HepG2 (cell line): ENCODE results near the gene TPRX1. TPM values are rescaled to one million over a fixed set of nuclear protein-coding genes. Genes with fewer than 3 reads are reported as not detected.

Source experiments
- GTF3A ChIP-seq: sonication (generic); formaldehyde crosslinking; conservative IDR thresholded peaks from 2 replicates; pipeline ENCODE4 v1.4.0; 2020; ENCODE audit warnings: mild to moderate bottlenecking, missing genetic modification reagents
- HNF4G ChIP-seq, 2 experiments: sonication (generic) in 1 of 2; formaldehyde crosslinking in 1 of 2; IDR thresholded peaks; 2 replicates each; pipeline versions ENCODE4 v1.4.0 to v1.6.1; 2011 to 2020; ENCODE audit warnings: borderline replicate concordance in 2 of 2, low read depth in 2 of 2, mild to moderate bottlenecking in 2 of 2, low read length in 1 of 2, missing genetic modification reagents in 1 of 2, moderate library complexity in 1 of 2
- HNRNPLL ChIP-seq: fragments of 200-400 bp; formaldehyde crosslinking; IDR thresholded peaks from 2 replicates; pipeline ENCODE4 v1.6.1; 2017; ENCODE audit warnings: mild to moderate bottlenecking, low read depth, low read length; ENCODE audit not compliant: poor library complexity, severe bottlenecking
- MTF2 ChIP-seq: sonication (generic); formaldehyde crosslinking; IDR thresholded peaks from 2 replicates; pipeline ENCODE4 v1.5.0; 2020; ENCODE audit warnings: missing genetic modification reagents, borderline replicate concordance
- NR1H2 ChIP-seq: sonication (generic); formaldehyde crosslinking; IDR thresholded peaks from 2 replicates; pipeline ENCODE4 v1.8.1; 2022; ENCODE audit warnings: low read depth, missing genetic modification reagents, borderline replicate concordance
- NR2F6 ChIP-seq, 2 experiments: IDR thresholded peaks; 2 replicates each; pipeline ENCODE4 v1.6.1; 2016; ENCODE audit warnings: antibody characterized with exemption in 1 of 2, mild to moderate bottlenecking in 1 of 2
- ZIK1 ChIP-seq: sonication (generic); formaldehyde crosslinking; IDR thresholded peaks from 2 replicates; pipeline ENCODE4 v1.5.0; 2020; ENCODE audit warnings: mild to moderate bottlenecking, low read depth, missing genetic modification reagents, borderline replicate concordance
- ZNF317 ChIP-seq: sonication (generic); formaldehyde crosslinking; IDR thresholded peaks from 2 replicates; pipeline ENCODE4 v1.5.0; 2020; ENCODE audit warnings: mild to moderate bottlenecking, missing genetic modification reagents
- ZNF34 ChIP-seq: sonication (generic); formaldehyde crosslinking; IDR thresholded peaks from 2 replicates; pipeline ENCODE4 v1.4.0; 2020; ENCODE audit warnings: mild to moderate bottlenecking, missing genetic modification reagents, borderline replicate concordance
- ZNF547 ChIP-seq: sonication (generic); formaldehyde crosslinking; IDR thresholded peaks from 2 replicates; pipeline ENCODE4 v1.5.1; 2020; ENCODE audit warnings: mild to moderate bottlenecking, missing genetic modification reagents
- ZNF552 ChIP-seq: sonication (generic); formaldehyde crosslinking; IDR thresholded peaks from 2 replicates; pipeline ENCODE4 v1.9.0; 2022; ENCODE audit warnings: missing genetic modification reagents, mild to moderate bottlenecking, borderline replicate concordance
- ZNF558 ChIP-seq: sonication (generic); formaldehyde crosslinking; IDR thresholded peaks from 2 replicates; pipeline ENCODE4 v1.9.0; 2022; ENCODE audit warnings: mild to moderate bottlenecking, missing genetic modification reagents, borderline replicate concordance
- polyA plus RNA-seq, 8 experiments: library from polyadenylated mRNA; depleted of rRNA in 3 of 8; stranded (reverse) in 7 of 8; unstranded in 1 of 8; fragments of >200 nt; fragmentation: Illumina TruSeq in 4 of 8; extraction: Trizol in 4 of 8; gene quantifications; 2 replicates each; pipeline versions ENCODE4 v1.2.1 to v1.2.3, GENCODE V29; 2011 to 2016; ENCODE audit warnings: low read depth in 4 of 8, missing spikeins in 1 of 8, mixed read lengths in 1 of 8; ENCODE audit not compliant: insufficient read depth in 1 of 8
- total RNA-seq, 5 experiments: library from RNA; depleted of rRNA; stranded (reverse); fragments of >200 nt; fragmentation: Illumina TruSeq; extraction: Trizol; gene quantifications; 2 replicates each; pipeline ENCODE4 v1.2.3, GENCODE V29; 2016; ENCODE audit warnings: low read depth in 1 of 5
- TF ChIP-seq, protein P1 (sequence below): sonication (generic); formaldehyde crosslinking; IDR thresholded peaks from 2 replicates; pipeline ENCODE4 v1.4.0; 2020; ENCODE audit warnings: mild to moderate bottlenecking, missing genetic modification reagents
- TF ChIP-seq, protein P2 (sequence below): sonication (generic); formaldehyde crosslinking; IDR thresholded peaks from 2 replicates; pipeline ENCODE4 v1.5.1; 2020; ENCODE audit warnings: mild to moderate bottlenecking, moderate library complexity, missing genetic modification reagents
- TF ChIP-seq, protein P3 (sequence below): sonication (generic); formaldehyde crosslinking; conservative IDR thresholded peaks from 2 replicates; pipeline ENCODE4 v1.4.0; 2020; ENCODE audit warnings: missing genetic modification reagents
- TF ChIP-seq, protein P4 (sequence below): sonication (generic); formaldehyde crosslinking; IDR thresholded peaks from 2 replicates; pipeline ENCODE4 v1.4.0; 2020; ENCODE audit warnings: missing genetic modification reagents, low read depth, mild to moderate bottlenecking, borderline replicate concordance
- TF ChIP-seq, protein P5 (sequence below): sonication (generic); formaldehyde crosslinking; IDR thresholded peaks from 2 replicates; pipeline ENCODE4 v1.5.0; 2020; ENCODE audit warnings: missing genetic modification reagents
- TF ChIP-seq, protein P6 (sequence below): sonication (generic); formaldehyde crosslinking; IDR thresholded peaks from 2 replicates; pipeline ENCODE4 v1.4.0; 2020; ENCODE audit warnings: mild to moderate bottlenecking, missing genetic modification reagents

The TPRX1 gene
- total and polyA plus RNA-seq, 2 of the 13 experiments (the other 11 are each of a cell fraction or from before 2014, with no cell fraction given), result not detected

DNA sequence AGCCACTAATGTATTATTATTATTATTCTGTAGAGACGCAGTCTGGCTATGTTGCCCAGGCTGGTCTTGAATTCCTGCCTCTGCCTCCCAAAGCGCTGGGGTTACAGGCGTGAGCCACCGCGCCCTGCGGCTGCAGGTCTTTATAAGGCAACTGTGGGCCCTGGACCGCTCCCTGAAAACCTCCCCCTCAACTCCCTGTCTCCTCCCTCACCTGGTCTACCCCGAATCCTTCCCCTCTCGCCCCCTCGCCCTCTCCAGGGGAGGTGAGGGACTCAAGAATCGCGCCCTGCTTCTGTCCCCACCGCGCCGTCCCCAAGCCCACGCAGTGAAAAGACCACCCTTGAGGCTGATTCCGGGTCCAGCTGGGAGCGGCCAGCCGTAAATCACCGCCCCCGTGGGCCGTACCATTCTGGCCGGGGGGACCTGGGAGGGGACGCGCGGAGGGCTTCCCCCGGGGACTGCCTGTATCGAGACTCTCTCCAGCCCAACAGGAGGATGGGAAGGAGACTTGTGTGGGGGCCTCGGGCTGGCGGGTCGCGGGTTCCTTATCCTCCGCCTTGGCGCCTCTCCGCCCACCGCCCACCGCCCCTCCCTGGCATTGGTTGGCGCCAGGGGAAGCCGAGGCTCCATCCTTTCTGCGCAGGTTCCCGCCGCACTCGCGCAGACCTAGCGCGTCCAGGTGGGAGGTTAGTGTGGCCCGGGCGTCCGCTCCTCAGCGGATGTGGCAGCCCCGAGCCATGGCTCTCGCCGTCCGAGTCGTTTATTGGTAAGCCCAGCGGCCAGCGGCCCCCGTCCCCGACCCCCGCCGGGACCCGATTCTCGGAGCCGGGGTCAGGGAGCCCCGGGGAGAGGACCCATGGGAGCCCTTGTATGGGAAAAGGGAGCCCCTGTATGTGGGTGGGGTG, 26.1 kb downstream of the TPRX1 start, which contains the start of gene SELENOW (continued):
- TF ChIP-seq, protein P1, sequence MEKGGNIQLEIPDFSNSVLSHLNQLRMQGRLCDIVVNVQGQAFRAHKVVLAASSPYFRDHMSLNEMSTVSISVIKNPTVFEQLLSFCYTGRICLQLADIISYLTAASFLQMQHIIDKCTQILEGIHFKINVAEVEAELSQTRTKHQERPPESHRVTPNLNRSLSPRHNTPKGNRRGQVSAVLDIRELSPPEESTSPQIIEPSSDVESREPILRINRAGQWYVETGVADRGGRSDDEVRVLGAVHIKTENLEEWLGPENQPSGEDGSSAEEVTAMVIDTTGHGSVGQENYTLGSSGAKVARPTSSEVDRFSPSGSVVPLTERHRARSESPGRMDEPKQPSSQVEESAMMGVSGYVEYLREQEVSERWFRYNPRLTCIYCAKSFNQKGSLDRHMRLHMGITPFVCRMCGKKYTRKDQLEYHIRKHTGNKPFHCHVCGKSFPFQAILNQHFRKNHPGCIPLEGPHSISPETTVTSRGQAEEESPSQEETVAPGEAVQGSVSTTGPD (CRISPR knock-in tag), result no peak
- TF ChIP-seq ZIK1 (CRISPR knock-in tag) (no peak), MTF2 (no peak), GTF3A (0 out of 2 replicates have a peak, but pooled peaks have one; percentile 38), ZNF317 (CRISPR knock-in tag) (peak; percentile 56; the same call in 1 of the 2 replicates), HNF4G (IDR thresholded peaks at IDR 0.05; ENCODE audit: borderline replicate concordance, low read depth, low read length) (no peak), HNF4G (CRISPR knock-in tag; IDR thresholded peaks at IDR 0.05; ENCODE audit: borderline replicate concordance, low read depth) (no peak), NR2F6 (IDR thresholded peaks at IDR 0.05) (no peak), NR2F6 (CRISPR knock-in tag; IDR thresholded peaks at IDR 0.05) (no peak), ZNF34 (CRISPR knock-in tag) (no peak), ZNF558 (CRISPR knock-in tag) (0 out of 2 replicates have a peak, but pooled peaks have one; percentile 53), ZNF547 (CRISPR knock-in tag) (peak; percentile 85; the same call in 1 of the 2 replicates), ZNF552 (CRISPR knock-in tag) (peak; percentile 77; the same call in 1 of the 2 replicates), HNRNPLL (peak; percentile 94), NR1H2 (CRISPR knock-in tag) (no peak)
- TF ChIP-seq, protein P2, sequence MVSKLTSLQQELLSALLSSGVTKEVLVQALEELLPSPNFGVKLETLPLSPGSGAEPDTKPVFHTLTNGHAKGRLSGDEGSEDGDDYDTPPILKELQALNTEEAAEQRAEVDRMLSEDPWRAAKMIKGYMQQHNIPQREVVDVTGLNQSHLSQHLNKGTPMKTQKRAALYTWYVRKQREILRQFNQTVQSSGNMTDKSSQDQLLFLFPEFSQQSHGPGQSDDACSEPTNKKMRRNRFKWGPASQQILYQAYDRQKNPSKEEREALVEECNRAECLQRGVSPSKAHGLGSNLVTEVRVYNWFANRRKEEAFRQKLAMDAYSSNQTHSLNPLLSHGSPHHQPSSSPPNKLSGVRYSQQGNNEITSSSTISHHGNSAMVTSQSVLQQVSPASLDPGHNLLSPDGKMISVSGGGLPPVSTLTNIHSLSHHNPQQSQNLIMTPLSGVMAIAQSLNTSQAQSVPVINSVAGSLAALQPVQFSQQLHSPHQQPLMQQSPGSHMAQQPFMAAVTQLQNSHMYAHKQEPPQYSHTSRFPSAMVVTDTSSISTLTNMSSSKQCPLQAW (CRISPR knock-in tag), result peak; percentile 61; the same call in 1 of the 2 replicates
- TF ChIP-seq, protein P3, sequence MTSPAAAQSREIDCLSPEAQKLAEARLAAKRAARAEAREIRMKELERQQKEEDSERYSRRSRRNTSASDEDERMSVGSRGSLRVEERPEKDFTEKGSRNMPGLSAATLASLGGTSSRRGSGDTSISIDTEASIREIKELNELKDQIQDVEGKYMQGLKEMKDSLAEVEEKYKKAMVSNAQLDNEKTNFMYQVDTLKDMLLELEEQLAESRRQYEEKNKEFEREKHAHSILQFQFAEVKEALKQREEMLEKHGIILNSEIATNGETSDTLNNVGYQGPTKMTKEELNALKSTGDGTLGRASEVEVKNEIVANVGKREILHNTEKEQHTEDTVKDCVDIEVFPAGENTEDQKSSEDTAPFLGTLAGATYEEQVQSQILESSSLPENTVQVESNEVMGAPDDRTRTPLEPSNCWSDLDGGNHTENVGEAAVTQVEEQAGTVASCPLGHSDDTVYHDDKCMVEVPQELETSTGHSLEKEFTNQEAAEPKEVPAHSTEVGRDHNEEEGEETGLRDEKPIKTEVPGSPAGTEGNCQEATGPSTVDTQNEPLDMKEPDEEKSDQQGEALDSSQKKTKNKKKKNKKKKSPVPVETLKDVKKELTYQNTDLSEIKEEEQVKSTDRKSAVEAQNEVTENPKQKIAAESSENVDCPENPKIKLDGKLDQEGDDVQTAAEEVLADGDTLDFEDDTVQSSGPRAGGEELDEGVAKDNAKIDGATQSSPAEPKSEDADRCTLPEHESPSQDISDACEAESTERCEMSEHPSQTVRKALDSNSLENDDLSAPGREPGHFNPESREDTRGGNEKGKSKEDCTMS (CRISPR knock-in tag), result no peak
- TF ChIP-seq, protein P4, sequence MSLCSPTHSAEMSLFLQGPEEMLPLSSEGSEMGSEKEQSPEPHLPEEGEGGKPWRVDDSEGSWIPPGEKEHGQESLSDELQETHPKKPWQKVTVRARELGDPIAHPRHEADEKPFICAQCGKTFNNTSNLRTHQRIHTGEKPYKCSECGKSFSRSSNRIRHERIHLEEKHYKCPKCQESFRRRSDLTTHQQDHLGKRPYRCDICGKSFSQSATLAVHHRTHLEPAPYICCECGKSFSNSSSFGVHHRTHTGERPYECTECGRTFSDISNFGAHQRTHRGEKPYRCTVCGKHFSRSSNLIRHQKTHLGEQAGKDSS (CRISPR knock-in tag), result 0 out of 2 replicates have a peak, but pooled peaks have one; percentile 24
- TF ChIP-seq, protein P5, sequence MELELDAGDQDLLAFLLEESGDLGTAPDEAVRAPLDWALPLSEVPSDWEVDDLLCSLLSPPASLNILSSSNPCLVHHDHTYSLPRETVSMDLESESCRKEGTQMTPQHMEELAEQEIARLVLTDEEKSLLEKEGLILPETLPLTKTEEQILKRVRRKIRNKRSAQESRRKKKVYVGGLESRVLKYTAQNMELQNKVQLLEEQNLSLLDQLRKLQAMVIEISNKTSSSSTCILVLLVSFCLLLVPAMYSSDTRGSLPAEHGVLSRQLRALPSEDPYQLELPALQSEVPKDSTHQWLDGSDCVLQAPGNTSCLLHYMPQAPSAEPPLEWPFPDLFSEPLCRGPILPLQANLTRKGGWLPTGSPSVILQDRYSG (CRISPR knock-in tag), result no peak
- TF ChIP-seq, protein P6, sequence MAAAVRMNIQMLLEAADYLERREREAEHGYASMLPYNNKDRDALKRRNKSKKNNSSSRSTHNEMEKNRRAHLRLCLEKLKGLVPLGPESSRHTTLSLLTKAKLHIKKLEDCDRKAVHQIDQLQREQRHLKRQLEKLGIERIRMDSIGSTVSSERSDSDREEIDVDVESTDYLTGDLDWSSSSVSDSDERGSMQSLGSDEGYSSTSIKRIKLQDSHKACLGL (CRISPR knock-in tag), result peak; percentile 43; the same call in 1 of the 2 replicates
